ENCODE data around the gene KCNQ1.

DNA sequence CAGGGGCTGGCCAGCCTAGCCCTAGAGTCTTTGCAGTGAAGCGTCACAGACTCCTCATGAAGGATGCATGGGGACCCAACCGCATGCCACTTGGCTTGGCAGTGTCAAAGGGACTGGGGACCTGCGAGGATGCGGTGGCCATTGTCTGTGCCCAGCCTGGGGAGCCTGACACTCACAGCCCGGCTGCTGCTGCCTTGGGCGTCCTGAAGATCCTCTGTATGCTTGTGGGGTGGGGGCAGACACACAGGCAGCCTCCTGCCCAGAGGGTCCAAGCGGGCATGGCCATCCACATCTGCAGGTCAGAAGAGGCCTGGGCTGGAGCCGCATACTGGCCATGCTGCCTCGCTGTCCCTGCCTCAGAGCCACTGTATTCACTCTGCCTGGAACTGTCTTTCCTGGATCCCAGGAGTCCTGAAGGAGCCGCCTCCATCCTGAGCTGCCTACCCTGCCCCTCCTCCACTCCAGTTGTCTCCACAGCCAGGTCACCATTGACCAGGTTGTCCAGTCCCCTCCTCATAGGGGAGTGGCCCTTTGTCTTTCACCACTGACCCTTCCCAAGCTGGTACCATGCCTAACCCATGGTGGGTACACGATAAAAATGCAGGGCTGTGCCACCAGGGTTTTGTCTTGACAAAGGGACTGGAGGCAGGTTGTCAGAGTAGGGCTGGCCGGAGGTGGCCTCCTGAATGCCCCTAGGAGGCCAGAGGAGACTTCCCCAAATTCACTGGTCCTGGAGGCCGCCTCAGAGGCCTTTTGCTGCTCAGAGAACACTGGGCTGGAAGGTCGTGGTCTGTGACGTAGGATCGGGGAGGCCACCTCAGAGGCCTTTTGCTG is 148.0 kb downstream of the KCNQ1 start:
- no peak for TF ChIP-seq ZNF121 (CRISPR knock-in tag; IDR thresholded peaks at IDR 0.05)
- no peak for TF ChIP-seq EMX1 (CRISPR knock-in tag; IDR thresholded peaks at IDR 0.05)
- TF ChIP-seq, protein P1, sequence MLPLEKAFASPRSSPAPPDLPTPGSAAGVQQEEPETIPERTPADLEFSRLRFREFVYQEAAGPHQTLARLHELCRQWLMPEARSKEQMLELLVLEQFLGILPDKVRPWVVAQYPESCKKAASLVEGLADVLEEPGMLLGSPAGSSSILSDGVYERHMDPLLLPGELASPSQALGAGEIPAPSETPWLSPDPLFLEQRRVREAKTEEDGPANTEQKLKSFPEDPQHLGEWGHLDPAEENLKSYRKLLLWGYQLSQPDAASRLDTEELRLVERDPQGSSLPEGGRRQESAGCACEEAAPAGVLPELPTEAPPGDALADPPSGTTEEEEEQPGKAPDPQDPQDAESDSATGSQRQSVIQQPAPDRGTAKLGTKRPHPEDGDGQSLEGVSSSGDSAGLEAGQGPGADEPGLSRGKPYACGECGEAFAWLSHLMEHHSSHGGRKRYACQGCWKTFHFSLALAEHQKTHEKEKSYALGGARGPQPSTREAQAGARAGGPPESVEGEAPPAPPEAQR (CRISPR knock-in tag; IDR thresholded peaks at IDR 0.05), result no peak
- TF ChIP-seq, protein P2, sequence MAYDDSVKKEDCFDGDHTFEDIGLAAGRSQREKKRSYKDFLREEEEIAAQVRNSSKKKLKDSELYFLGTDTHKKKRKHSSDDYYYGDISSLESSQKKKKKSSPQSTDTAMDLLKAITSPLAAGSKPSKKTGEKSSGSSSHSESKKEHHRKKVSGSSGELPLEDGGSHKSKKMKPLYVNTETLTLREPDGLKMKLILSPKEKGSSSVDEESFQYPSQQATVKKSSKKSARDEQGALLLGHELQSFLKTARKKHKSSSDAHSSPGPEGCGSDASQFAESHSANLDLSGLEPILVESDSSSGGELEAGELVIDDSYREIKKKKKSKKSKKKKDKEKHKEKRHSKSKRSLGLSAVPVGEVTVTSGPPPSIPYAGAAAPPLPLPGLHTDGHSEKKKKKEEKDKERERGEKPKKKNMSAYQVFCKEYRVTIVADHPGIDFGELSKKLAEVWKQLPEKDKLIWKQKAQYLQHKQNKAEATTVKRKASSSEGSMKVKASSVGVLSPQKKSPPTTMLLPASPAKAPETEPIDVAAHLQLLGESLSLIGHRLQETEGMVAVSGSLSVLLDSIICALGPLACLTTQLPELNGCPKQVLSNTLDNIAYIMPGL (CRISPR knock-in tag; IDR thresholded peaks at IDR 0.05), result no peak
- TF ChIP-seq, protein P3, sequence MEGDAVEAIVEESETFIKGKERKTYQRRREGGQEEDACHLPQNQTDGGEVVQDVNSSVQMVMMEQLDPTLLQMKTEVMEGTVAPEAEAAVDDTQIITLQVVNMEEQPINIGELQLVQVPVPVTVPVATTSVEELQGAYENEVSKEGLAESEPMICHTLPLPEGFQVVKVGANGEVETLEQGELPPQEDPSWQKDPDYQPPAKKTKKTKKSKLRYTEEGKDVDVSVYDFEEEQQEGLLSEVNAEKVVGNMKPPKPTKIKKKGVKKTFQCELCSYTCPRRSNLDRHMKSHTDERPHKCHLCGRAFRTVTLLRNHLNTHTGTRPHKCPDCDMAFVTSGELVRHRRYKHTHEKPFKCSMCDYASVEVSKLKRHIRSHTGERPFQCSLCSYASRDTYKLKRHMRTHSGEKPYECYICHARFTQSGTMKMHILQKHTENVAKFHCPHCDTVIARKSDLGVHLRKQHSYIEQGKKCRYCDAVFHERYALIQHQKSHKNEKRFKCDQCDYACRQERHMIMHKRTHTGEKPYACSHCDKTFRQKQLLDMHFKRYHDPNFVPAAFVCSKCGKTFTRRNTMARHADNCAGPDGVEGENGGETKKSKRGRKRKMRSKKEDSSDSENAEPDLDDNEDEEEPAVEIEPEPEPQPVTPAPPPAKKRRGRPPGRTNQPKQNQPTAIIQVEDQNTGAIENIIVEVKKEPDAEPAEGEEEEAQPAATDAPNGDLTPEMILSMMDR (IDR thresholded peaks at IDR 0.05), result no peak
- no peak for TF ChIP-seq SOX15 (CRISPR knock-in tag; IDR thresholded peaks at IDR 0.05)
- TF ChIP-seq ESRRA (CRISPR knock-in tag; IDR thresholded peaks at IDR 0.05; ENCODE audit: borderline replicate concordance), result no peak
- no peak for TF ChIP-seq ZNF232 (CRISPR knock-in tag; IDR thresholded peaks at IDR 0.05)
- TF ChIP-seq ELF4 (CRISPR knock-in tag; IDR thresholded peaks at IDR 0.05; ENCODE audit: low read depth), result no peak
- TF ChIP-seq, protein P4, sequence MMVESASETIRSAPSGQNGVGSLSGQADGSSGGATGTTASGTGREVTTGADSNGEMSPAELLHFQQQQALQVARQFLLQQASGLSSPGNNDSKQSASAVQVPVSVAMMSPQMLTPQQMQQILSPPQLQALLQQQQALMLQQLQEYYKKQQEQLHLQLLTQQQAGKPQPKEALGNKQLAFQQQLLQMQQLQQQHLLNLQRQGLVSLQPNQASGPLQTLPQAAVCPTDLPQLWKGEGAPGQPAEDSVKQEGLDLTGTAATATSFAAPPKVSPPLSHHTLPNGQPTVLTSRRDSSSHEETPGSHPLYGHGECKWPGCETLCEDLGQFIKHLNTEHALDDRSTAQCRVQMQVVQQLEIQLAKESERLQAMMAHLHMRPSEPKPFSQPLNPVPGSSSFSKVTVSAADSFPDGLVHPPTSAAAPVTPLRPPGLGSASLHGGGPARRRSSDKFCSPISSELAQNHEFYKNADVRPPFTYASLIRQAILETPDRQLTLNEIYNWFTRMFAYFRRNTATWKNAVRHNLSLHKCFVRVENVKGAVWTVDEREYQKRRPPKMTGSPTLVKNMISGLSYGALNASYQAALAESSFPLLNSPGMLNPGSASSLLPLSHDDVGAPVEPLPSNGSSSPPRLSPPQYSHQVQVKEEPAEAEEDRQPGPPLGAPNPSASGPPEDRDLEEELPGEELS (CRISPR knock-in tag; IDR thresholded peaks at IDR 0.05), result no peak
- no peak for TF ChIP-seq IRF2 (CRISPR knock-in tag; IDR thresholded peaks at IDR 0.05; ENCODE audit: borderline replicate concordance, low read depth)
- no peak for TF ChIP-seq CREB1 (CRISPR knock-in tag; IDR thresholded peaks at IDR 0.05)
- TF ChIP-seq, protein P5, sequence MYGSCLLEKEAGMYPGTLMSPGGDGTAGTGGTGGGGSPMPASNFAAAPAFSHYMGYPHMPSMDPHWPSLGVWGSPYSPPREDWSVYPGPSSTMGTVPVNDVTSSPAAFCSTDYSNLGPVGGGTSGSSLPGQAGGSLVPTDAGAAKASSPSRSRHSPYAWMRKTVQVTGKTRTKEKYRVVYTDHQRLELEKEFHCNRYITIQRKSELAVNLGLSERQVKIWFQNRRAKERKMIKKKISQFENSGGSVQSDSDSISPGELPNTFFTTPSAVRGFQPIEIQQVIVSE (CRISPR knock-in tag; IDR thresholded peaks at IDR 0.05; ENCODE audit: borderline replicate concordance), result no peak

Data from WTC11 (cell line).